ENCODE results near the gene SON.
"Not testable (repeated sequence)": the region's sequence is repeated elsewhere in the genome, so short reads cannot be mapped to it uniquely, and the experiment has no call there.

SON gene, protein sequence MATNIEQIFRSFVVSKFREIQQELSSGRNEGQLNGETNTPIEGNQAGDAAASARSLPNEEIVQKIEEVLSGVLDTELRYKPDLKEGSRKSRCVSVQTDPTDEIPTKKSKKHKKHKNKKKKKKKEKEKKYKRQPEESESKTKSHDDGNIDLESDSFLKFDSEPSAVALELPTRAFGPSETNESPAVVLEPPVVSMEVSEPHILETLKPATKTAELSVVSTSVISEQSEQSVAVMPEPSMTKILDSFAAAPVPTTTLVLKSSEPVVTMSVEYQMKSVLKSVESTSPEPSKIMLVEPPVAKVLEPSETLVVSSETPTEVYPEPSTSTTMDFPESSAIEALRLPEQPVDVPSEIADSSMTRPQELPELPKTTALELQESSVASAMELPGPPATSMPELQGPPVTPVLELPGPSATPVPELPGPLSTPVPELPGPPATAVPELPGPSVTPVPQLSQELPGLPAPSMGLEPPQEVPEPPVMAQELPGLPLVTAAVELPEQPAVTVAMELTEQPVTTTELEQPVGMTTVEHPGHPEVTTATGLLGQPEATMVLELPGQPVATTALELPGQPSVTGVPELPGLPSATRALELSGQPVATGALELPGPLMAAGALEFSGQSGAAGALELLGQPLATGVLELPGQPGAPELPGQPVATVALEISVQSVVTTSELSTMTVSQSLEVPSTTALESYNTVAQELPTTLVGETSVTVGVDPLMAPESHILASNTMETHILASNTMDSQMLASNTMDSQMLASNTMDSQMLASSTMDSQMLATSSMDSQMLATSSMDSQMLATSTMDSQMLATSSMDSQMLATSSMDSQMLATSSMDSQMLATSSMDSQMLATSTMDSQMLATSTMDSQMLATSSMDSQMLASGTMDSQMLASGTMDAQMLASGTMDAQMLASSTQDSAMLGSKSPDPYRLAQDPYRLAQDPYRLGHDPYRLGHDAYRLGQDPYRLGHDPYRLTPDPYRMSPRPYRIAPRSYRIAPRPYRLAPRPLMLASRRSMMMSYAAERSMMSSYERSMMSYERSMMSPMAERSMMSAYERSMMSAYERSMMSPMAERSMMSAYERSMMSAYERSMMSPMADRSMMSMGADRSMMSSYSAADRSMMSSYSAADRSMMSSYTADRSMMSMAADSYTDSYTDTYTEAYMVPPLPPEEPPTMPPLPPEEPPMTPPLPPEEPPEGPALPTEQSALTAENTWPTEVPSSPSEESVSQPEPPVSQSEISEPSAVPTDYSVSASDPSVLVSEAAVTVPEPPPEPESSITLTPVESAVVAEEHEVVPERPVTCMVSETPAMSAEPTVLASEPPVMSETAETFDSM (N-terminal part only)

DNA sequence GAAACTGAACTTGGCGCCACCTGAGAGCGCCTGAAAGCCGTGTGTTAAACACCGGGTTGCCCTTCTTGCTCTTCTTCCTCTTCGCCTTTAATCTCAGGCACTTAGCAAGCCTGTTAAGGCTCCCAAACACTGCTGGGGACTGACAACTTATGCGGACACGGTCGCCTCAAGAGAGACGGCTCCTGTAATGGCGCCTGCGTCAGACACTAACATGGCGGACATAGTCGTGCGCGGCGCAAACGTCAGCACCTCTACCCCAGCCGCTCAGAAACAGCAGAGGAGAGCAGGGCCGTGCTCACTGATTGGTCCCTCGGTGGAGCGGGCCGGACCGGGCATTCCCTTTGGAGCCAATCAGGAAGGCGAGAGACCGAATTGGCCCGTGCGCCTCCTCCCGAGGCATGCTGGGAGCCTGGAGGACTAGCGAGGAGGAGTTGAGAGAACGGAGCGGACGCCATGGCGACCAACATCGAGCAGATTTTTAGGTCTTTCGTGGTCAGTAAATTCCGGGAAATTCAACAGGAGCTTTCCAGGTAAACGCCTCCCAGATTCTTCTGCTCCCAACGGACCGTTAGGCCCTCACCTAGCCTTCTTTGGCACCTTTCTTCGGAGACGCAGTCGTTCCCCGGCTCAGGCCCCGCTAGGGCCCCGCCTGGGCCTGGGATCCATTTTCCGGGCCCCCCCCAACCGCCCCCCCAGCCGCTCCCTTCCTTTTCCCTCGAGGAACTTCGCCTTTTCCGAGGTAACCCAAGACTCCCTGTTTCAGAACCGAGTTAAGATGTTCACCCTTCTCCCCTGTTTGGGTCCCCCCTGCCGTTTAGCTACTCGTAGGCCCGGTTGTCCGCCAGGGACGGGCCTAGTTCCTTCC is at the start of gene SON:
SON (plus strand) TSS at position 399 of the 865 bp plus-strand sequence; CDS start at position 454, 55 bp downstream.
- H3K79me2 ChIP-seq (ENCODE audit: control insufficient read depth, insufficient read depth, low read length, unreplicated experiment) = peaks cover 81% of the 10 kb centered on the region
- H3K36me3 ChIP-seq (ENCODE audit: insufficient read depth, low read length) = peaks cover 15% of the 10 kb centered on the region
- H3K27me3 ChIP-seq (ENCODE audit: insufficient read depth, low read length) = no peaks in the 10 kb centered on the region
- H3K4me3 ChIP-seq (ENCODE audit: low read depth, low read length) = peak within 1 kb of the TSS; percentile 93
- peak within 1 kb of the TSS; percentile 19 for H2AFZ ChIP-seq (ENCODE audit: low read length, unreplicated experiment)
- H3K4me1 ChIP-seq (ENCODE audit: control insufficient read depth, insufficient read depth, low read length, unreplicated experiment) = peaks cover 23% of the 10 kb centered on the region
- peak within 1 kb of the TSS; percentile 95 for H3K27ac ChIP-seq (ENCODE audit: low read depth, low read length)

DNA sequence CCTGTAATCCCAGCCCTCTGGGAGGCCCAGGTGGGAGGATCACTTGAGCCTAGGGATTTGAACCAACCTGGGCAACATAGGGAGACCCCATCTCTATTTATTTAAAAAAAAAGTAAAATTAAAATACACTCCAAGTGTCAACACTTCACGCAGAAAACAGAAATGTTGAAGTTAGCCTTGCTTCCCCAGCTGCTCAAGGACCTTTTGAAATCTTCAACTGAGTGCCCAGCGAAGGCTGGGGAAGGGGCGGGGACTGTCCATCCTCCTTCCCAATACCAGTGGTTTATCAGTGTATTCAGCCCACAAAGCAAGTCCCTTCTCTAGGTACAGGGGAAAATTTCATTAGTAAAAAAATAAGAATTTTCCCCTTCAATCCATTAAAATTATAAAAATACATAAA is 49.1 kb upstream of the SON start:
- no peak overlapping the region for H2AFZ ChIP-seq (ENCODE audit: low read length, unreplicated experiment)
- H3K27ac ChIP-seq (ENCODE audit: low read depth, low read length) = no peak overlapping the region
- no peak overlapping the region for H3K4me3 ChIP-seq (ENCODE audit: low read depth, low read length)
- H3K4me1 ChIP-seq (ENCODE audit: control insufficient read depth, insufficient read depth, low read length, unreplicated experiment) = peaks cover 5% of the 10 kb centered on the region
- no peaks in the 10 kb centered on the region; the same call in 1 of the 2 replicates for H3K27me3 ChIP-seq (ENCODE audit: insufficient read depth, low read length)
- no peaks in the 10 kb centered on the region for H3K36me3 ChIP-seq (ENCODE audit: insufficient read depth, low read length)
- H3K79me2 ChIP-seq (ENCODE audit: control insufficient read depth, insufficient read depth, low read length, unreplicated experiment) = no peaks in the 10 kb centered on the region

DNA sequence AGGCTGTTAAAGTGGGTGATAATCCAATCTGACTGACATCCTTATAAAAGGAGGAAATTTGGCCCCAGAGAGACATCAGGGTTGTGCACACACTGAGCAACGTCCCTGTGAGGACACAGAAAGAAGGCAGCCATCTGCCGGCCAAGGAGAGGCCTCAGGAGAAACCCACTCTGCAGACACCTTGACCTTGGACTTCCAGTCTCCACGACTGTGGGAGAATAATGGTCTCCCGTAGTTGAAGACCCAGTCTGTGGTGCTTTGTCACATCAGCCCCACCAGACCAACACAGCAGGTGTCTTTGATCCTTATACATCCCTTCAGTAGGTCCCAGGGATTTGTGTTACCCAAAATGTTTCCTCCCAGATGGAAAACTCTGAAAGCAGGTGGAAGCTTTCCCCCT is 47.1 kb upstream of the SON start:
- no peaks in the 10 kb centered on the region for H3K36me3 ChIP-seq (ENCODE audit: insufficient read depth, low read length)
- no peaks in the 10 kb centered on the region for H3K79me2 ChIP-seq (ENCODE audit: control insufficient read depth, insufficient read depth, low read length, unreplicated experiment)
- H2AFZ ChIP-seq (ENCODE audit: low read length, unreplicated experiment) = no peak overlapping the region

DNA sequence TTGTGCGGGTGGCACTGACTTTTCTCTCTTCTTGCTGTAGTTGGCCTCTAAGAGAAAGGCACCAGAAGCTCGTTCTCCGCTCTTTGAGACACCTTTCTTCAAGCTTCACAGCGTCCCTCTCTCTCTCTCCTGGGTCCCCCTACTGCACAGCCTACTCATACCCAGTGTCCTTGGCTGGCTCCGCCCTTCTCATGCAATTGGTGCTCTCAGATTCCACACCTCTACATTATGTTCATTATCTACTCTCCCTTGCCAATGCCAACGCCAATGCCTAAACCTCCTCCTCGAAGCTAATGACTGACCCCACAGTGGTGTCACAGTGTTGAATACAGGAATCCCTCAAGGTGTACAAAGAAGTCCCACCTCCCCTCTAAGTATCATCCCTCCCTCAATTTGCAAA is 46.5 kb upstream of the SON start:
- Histone ChIP-seq H2AFZ (ENCODE audit: low read length, unreplicated experiment) (no peak overlapping the region), H3K27ac (ENCODE audit: low read depth, low read length) (no peak overlapping the region), H3K79me2 (ENCODE audit: control insufficient read depth, insufficient read depth, low read length, unreplicated experiment) (no peaks in the 10 kb centered on the region), H3K4me3 (ENCODE audit: low read depth, low read length) (no peak overlapping the region), H3K36me3 (ENCODE audit: insufficient read depth, low read length) (no peaks in the 10 kb centered on the region), H3K4me1 (ENCODE audit: control insufficient read depth, insufficient read depth, low read length, unreplicated experiment) (peaks cover 5% of the 10 kb centered on the region), H3K27me3 (ENCODE audit: insufficient read depth, low read length) (no peaks in the 10 kb centered on the region; the same call in 1 of the 2 replicates)

More for the DNA sequence above, 47.1 kb upstream of the SON start:
- no peaks in the 10 kb centered on the region; the same call in 1 of the 2 replicates for H3K27me3 ChIP-seq (ENCODE audit: insufficient read depth, low read length)
- no peak overlapping the region for H3K4me3 ChIP-seq (ENCODE audit: low read depth, low read length)
- no peak overlapping the region for H3K27ac ChIP-seq (ENCODE audit: low read depth, low read length)
- H3K4me1 ChIP-seq (ENCODE audit: control insufficient read depth, insufficient read depth, low read length, unreplicated experiment) = peaks cover 5% of the 10 kb centered on the region

DNA sequence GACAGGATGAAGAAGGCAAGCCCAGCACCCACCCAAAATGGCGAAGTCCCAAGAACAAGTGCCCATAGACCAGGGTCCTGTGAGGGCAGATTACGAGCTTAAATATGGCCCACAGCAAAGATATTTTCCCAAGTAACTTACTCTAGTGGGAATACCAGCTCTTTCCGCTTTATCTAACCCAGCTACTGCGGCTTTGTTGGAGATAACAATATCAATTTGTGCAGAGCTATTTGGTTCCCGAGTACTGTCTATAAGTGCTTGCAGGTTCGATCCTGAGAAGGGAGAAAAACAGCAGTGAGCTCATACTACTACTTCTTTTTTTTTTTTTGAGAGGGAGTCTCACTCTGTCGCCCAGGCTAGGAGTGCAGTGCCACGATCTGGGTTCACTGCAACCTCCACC is 37.0 kb upstream of the SON start:
- Histone ChIP-seq H3K27ac (ENCODE audit: low read depth, low read length) (no peak overlapping the region), H3K36me3 (ENCODE audit: insufficient read depth, low read length) (peaks cover 36% of the 10 kb centered on the region), H3K27me3 (ENCODE audit: insufficient read depth, low read length) (no peaks in the 10 kb centered on the region), H3K4me3 (ENCODE audit: low read depth, low read length) (no peak overlapping the region), H2AFZ (ENCODE audit: low read length, unreplicated experiment) (no peak overlapping the region), H3K79me2 (ENCODE audit: control insufficient read depth, insufficient read depth, low read length, unreplicated experiment) (no peaks in the 10 kb centered on the region), H3K4me1 (ENCODE audit: control insufficient read depth, insufficient read depth, low read length, unreplicated experiment) (no peaks in the 10 kb centered on the region)

DNA sequence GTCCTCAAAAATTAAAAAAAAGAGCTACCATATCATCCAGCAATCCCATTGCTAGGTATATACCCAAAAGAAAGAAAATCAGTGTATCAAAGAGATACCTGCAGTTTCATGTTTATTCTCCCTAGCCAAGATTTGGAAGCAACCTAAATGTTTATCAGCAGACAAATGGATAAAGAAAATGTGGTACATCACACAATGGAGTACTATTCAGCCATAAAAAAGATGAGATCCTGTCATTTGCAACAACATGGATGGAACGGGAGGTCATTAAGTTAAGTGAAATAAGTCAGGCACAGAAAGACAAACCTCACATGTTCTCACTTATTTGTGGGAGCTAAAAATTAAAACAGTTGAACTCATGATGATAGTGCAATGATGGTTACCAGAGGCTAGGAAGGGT is 35.8 kb upstream of the SON start:
- H3K79me2 ChIP-seq (ENCODE audit: control insufficient read depth, insufficient read depth, low read length, unreplicated experiment); H3K27ac ChIP-seq (ENCODE audit: low read depth, low read length); H3K4me1 ChIP-seq (ENCODE audit: control insufficient read depth, insufficient read depth, low read length, unreplicated experiment); H3K4me3 ChIP-seq (ENCODE audit: low read depth, low read length); H2AFZ ChIP-seq (ENCODE audit: low read length, unreplicated experiment); H3K27me3 ChIP-seq (ENCODE audit: insufficient read depth, low read length): not testable (repeated sequence)
- H3K36me3 ChIP-seq (ENCODE audit: insufficient read depth, low read length) = peaks cover 39% of the 10 kb centered on the region

DNA sequence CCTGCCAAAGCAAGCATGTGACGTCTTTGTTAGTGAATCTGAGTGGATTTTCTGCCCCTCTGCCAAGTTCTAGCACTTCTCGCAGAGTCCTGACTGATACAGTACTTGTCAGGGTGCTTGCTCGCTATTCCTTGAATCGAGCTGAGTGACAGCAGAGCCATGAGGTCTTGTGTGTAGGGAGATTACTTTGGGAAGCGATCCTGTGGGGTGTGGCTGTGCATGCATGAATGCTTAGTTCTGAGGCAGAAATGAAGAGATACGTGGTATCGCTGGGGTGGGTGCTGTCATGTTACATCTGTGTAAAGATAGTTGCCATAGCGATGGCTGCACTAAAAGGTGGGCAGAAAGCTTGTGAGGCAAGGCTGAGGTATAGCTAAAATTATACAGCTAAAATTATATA is 32.0 kb upstream of the SON start:
- Histone ChIP-seq H3K4me3 (ENCODE audit: low read depth, low read length) (no peak overlapping the region), H3K27me3 (ENCODE audit: insufficient read depth, low read length) (no peaks in the 10 kb centered on the region), H3K4me1 (ENCODE audit: control insufficient read depth, insufficient read depth, low read length, unreplicated experiment) (peaks cover 10% of the 10 kb centered on the region), H3K27ac (ENCODE audit: low read depth, low read length) (no peak overlapping the region), H2AFZ (ENCODE audit: low read length, unreplicated experiment) (no peak overlapping the region), H3K79me2 (ENCODE audit: control insufficient read depth, insufficient read depth, low read length, unreplicated experiment) (no peaks in the 10 kb centered on the region), H3K36me3 (ENCODE audit: insufficient read depth, low read length) (peaks cover 43% of the 10 kb centered on the region)

DNA sequence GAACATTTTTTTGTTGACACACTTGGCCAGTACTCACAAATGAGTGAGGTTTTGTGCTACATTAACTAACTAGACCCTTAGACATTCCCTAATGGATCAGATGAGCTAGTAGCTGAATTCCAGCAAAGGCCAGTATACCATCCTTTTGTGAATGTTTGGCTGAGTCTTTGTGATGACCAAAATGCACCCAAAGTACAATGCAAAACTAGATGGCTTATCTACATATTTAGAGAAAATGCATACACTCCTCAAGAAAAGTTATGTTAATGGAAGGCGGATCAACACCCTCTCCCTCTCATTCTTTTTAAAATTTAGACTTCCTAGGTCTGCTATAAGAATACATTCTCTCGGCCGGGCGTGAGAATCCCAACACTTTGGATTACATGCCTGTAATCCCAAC is 31.2 kb upstream of the SON start:
- no peaks in the 10 kb centered on the region for H3K79me2 ChIP-seq (ENCODE audit: control insufficient read depth, insufficient read depth, low read length, unreplicated experiment)

DNA sequence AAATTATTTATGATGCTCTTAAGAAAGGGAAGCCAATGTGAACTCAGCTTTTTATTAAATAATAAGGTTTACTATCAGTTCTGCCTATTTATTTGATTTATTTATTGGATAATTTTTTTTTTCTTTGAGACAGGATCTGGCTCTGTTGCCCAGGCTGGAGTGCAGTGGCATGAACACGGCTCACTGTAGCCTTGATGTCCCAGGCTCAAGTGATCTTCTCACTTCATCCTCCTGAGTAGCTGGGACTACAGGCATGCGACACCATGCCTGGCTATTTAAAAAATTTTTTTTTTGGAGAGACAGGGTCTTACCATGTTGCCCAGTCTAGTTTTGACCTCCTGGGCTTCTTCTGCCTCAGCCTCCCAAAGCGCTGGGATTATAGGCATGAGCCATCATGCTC is 30.4 kb upstream of the SON start:
- Histone ChIP-seq H3K4me1 (ENCODE audit: control insufficient read depth, insufficient read depth, low read length, unreplicated experiment) (peaks cover 10% of the 10 kb centered on the region), H3K4me3 (ENCODE audit: low read depth, low read length) (no peak overlapping the region), H3K36me3 (ENCODE audit: insufficient read depth, low read length) (peaks cover 42% of the 10 kb centered on the region), H2AFZ (ENCODE audit: low read length, unreplicated experiment) (no peak overlapping the region), H3K79me2 (ENCODE audit: control insufficient read depth, insufficient read depth, low read length, unreplicated experiment) (no peaks in the 10 kb centered on the region), H3K27me3 (ENCODE audit: insufficient read depth, low read length) (no peaks in the 10 kb centered on the region), H3K27ac (ENCODE audit: low read depth, low read length) (no peak overlapping the region)

More for the DNA sequence above, 31.2 kb upstream of the SON start:
- H3K4me1 ChIP-seq (ENCODE audit: control insufficient read depth, insufficient read depth, low read length, unreplicated experiment) = peaks cover 10% of the 10 kb centered on the region
- no peak overlapping the region for H3K4me3 ChIP-seq (ENCODE audit: low read depth, low read length)
- no peak overlapping the region for H2AFZ ChIP-seq (ENCODE audit: low read length, unreplicated experiment)
- H3K27me3 ChIP-seq (ENCODE audit: insufficient read depth, low read length) = no peaks in the 10 kb centered on the region
- no peak overlapping the region for H3K27ac ChIP-seq (ENCODE audit: low read depth, low read length)
- peaks cover 45% of the 10 kb centered on the region for H3K36me3 ChIP-seq (ENCODE audit: insufficient read depth, low read length)

Data from ACC112 (cell line).